GM12878 (cell line): Measurements from ENCODE around the gene ACOT6. TPM values are rescaled to one million over a fixed set of nuclear protein-coding genes. Genes with fewer than 3 reads are reported as not detected.

Source experiments
- CBFB ChIP-seq: IDR thresholded peaks from 2 replicates; pipeline ENCODE4 v1.6.1; 2016; ENCODE audit warnings: antibody characterized with exemption, low read depth
- CHD2 ChIP-seq: IDR thresholded peaks from 2 replicates; pipeline ENCODE4 v1.6.1; 2011; ENCODE audit warnings: low read depth, low read length, improper control_type of control experiment, borderline replicate concordance
- CREM ChIP-seq: IDR thresholded peaks from 2 replicates; pipeline ENCODE4 v1.6.1; 2014; ENCODE audit warnings: antibody characterized with exemption, low read depth
- NRF1 ChIP-seq: conservative IDR thresholded peaks from 2 replicates; pipeline ENCODE4 v1.6.1; 2011; ENCODE audit warnings: mild to moderate bottlenecking, low read depth, low read length, improper control_type of control experiment
- PML ChIP-seq: IDR thresholded peaks from 2 replicates; pipeline ENCODE4 v1.6.1; 2012; ENCODE audit warnings: low read length, inconsistent platforms
- POLR2AphosphoS2 ChIP-seq: IDR thresholded peaks from 2 replicates; pipeline ENCODE4 v1.6.1; 2011; ENCODE audit warnings: low read depth, mild to moderate bottlenecking, low read length, improper control_type of control experiment, moderate library complexity
- RFX5 ChIP-seq: IDR thresholded peaks from 2 replicates; pipeline ENCODE4 v1.6.1; 2011; ENCODE audit warnings: low read depth, low read length, improper control_type of control experiment
- RUNX3 ChIP-seq: IDR thresholded peaks from 2 replicates; pipeline ENCODE4 v1.6.1; 2012; ENCODE audit warnings: low read length, inconsistent platforms
- SIN3A ChIP-seq: IDR thresholded peaks from 2 replicates; pipeline ENCODE4 v1.6.1; 2012; ENCODE audit warnings: low read depth, low read length, improper control_type of control experiment
- SRF ChIP-seq, 2 experiments: IDR thresholded peaks; 2 replicates each; pipeline ENCODE4 v1.6.1; 2011; ENCODE audit warnings: low read depth in 2 of 2, low read length in 2 of 2, mild to moderate bottlenecking in 1 of 2, moderate library complexity in 1 of 2
- STAT3 ChIP-seq: IDR thresholded peaks from 2 replicates; pipeline ENCODE4 v1.6.1; 2011; ENCODE audit warnings: low read depth, low read length, improper control_type of control experiment
- TBL1XR1 ChIP-seq: IDR thresholded peaks from 2 replicates; pipeline ENCODE4 v1.6.1; 2012; ENCODE audit warnings: low read depth, low read length, improper control_type of control experiment
- ZNF622 ChIP-seq: fragments of 450-650 bp; IDR thresholded peaks from 2 replicates; pipeline ENCODE4 v1.6.1; 2017; ENCODE audit warnings: mild to moderate bottlenecking, inconsistent platforms
- polyA plus RNA-seq, 11 experiments: library from polyadenylated mRNA; depleted of rRNA in 4 of 11; unstranded in 6 of 11; stranded (reverse) in 5 of 11; fragments of >200 nt; fragmentation: Nextera tagmentation in 4 of 11; fragmentation: Illumina TruSeq in 1 of 11; extraction: Ambion mirVana in 4 of 11; extraction: Trizol in 1 of 11; gene quantifications; 1 replicate in 1 of 11; 2 replicates in 10 of 11; pipeline versions ENCODE4 v1.2.1 to v1.2.3, GENCODE V29; 2011 to 2016; ENCODE audit warnings: inconsistent platforms in 2 of 11, missing spikeins in 2 of 11, low read depth in 1 of 11
- total RNA-seq, 4 experiments: library from RNA; depleted of rRNA in 3 of 4; stranded (reverse); fragments of >200 nt in 3 of 4; fragmentation: Illumina TruSeq in 1 of 4; extraction: Trizol in 1 of 4; gene quantifications; 2 replicates each; pipeline versions ENCODE4 v1.2.1 to v1.2.3, GENCODE V29; 2013 to 2021
- TF ChIP-seq, protein P1 (sequence below): fragments of 450-650 bp; IDR thresholded peaks from 2 replicates; pipeline ENCODE4 v1.6.1; 2017; ENCODE audit warnings: mild to moderate bottlenecking, low read depth, inconsistent platforms; ENCODE audit not compliant: poor library complexity, severe bottlenecking
- TF ChIP-seq, protein P2 (sequence below): IDR thresholded peaks from 2 replicates; pipeline ENCODE4 v1.6.1; 2012; ENCODE audit warnings: improper control_type of control experiment, low read depth, low read length; ENCODE audit not compliant: insufficient replicate concordance
- TF ChIP-seq, protein P3 (sequence below): fragments of 450-650 bp; IDR thresholded peaks from 2 replicates; pipeline ENCODE4 v1.6.1; 2017; ENCODE audit warnings: mild to moderate bottlenecking
- TF ChIP-seq, protein P4 (sequence below): fragments of 150-350 bp; IDR thresholded peaks from 2 replicates; pipeline ENCODE4 v1.6.1; 2014; ENCODE audit warnings: mild to moderate bottlenecking, low read depth, low read length
- TF ChIP-seq, protein P5 (sequence below): IDR thresholded peaks from 2 replicates; pipeline ENCODE4 v1.6.1; 2012; ENCODE audit warnings: low read depth, low read length, improper control_type of control experiment

The ACOT6 gene
- total and polyA plus RNA-seq, 10 of the 15 experiments (the other 5 are each of a cell fraction or from before 2014, with no cell fraction given), result not detected

DNA sequence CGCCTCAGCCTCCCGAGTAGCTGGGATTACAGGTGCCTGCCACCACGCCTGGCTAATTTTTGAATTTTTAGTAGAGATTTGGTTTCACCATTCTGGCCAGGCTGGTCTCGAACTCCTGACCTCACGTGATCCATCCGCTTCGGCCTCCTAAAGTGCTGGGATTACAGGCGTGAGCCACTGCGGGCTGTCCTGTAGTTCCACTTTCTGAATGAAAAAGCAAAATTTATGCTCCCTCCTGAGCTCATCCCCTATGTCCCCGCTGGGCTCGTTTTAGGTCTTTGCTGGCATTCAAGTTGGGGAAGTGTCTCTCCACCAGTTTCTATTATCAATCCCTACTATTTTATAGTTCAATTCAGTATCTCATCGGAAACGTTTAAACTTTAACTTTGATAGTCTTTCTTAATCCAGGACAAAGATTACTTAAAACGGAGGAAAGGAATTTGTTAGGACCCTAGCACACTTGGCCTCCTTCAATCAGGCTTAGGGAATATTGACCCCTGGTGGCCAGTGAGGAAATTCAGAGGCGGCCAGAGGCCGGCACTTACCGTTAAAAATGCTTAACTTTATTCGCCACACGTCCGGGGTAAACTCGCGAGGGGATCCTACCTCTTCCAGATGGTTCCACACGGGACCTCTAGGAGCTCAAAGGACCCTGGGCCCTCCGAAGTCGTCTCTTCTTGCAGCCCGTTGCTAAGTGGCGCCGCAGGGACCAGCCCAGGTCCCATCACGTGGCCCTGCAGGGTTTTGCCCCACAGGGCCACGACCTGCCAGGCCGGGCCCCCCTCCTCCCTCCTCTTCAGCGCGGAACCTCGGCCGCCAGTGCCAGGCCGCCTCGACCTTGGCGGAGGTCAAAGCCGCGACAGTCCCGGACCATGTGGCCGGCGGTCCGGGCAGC is 21.0 kb downstream of the ACOT6 start (continued):
- TF ChIP-seq, protein P1, sequence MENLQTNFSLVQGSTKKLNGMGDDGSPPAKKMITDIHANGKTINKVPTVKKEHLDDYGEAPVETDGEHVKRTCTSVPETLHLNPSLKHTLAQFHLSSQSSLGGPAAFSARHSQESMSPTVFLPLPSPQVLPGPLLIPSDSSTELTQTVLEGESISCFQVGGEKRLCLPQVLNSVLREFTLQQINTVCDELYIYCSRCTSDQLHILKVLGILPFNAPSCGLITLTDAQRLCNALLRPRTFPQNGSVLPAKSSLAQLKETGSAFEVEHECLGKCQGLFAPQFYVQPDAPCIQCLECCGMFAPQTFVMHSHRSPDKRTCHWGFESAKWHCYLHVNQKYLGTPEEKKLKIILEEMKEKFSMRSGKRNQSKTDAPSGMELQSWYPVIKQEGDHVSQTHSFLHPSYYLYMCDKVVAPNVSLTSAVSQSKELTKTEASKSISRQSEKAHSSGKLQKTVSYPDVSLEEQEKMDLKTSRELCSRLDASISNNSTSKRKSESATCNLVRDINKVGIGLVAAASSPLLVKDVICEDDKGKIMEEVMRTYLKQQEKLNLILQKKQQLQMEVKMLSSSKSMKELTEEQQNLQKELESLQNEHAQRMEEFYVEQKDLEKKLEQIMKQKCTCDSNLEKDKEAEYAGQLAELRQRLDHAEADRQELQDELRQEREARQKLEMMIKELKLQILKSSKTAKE, result peak; percentile 63
- TF ChIP-seq, protein P2, sequence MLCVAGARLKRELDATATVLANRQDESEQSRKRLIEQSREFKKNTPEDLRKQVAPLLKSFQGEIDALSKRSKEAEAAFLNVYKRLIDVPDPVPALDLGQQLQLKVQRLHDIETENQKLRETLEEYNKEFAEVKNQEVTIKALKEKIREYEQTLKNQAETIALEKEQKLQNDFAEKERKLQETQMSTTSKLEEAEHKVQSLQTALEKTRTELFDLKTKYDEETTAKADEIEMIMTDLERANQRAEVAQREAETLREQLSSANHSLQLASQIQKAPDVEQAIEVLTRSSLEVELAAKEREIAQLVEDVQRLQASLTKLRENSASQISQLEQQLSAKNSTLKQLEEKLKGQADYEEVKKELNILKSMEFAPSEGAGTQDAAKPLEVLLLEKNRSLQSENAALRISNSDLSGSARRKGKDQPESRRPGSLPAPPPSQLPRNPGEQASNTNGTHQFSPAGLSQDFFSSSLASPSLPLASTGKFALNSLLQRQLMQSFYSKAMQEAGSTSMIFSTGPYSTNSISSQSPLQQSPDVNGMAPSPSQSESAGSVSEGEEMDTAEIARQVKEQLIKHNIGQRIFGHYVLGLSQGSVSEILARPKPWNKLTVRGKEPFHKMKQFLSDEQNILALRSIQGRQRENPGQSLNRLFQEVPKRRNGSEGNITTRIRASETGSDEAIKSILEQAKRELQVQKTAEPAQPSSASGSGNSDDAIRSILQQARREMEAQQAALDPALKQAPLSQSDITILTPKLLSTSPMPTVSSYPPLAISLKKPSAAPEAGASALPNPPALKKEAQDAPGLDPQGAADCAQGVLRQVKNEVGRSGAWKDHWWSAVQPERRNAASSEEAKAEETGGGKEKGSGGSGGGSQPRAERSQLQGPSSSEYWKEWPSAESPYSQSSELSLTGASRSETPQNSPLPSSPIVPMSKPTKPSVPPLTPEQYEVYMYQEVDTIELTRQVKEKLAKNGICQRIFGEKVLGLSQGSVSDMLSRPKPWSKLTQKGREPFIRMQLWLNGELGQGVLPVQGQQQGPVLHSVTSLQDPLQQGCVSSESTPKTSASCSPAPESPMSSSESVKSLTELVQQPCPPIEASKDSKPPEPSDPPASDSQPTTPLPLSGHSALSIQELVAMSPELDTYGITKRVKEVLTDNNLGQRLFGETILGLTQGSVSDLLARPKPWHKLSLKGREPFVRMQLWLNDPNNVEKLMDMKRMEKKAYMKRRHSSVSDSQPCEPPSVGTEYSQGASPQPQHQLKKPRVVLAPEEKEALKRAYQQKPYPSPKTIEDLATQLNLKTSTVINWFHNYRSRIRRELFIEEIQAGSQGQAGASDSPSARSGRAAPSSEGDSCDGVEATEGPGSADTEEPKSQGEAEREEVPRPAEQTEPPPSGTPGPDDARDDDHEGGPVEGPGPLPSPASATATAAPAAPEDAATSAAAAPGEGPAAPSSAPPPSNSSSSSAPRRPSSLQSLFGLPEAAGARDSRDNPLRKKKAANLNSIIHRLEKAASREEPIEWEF, result no peak
- TF ChIP-seq, protein P3, sequence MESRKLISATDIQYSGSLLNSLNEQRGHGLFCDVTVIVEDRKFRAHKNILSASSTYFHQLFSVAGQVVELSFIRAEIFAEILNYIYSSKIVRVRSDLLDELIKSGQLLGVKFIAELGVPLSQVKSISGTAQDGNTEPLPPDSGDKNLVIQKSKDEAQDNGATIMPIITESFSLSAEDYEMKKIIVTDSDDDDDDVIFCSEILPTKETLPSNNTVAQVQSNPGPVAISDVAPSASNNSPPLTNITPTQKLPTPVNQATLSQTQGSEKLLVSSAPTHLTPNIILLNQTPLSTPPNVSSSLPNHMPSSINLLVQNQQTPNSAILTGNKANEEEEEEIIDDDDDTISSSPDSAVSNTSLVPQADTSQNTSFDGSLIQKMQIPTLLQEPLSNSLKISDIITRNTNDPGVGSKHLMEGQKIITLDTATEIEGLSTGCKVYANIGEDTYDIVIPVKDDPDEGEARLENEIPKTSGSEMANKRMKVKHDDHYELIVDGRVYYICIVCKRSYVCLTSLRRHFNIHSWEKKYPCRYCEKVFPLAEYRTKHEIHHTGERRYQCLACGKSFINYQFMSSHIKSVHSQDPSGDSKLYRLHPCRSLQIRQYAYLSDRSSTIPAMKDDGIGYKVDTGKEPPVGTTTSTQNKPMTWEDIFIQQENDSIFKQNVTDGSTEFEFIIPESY, result no peak
- TF ChIP-seq NRF1 (no peak), CBFB (no peak), ZNF622 (no peak), SRF (IDR thresholded peaks at IDR 0.05; ENCODE audit: low read depth in 2 of 2, low read length in 2 of 2) (no peak), STAT3 (no peak), SIN3A (no peak), PML (no peak), RFX5 (no peak), CHD2 (no peak), TBL1XR1 (no peak), POLR2AphosphoS2 (no peak), RUNX3 (no peak), CREM (no peak)
- TF ChIP-seq, protein P4, sequence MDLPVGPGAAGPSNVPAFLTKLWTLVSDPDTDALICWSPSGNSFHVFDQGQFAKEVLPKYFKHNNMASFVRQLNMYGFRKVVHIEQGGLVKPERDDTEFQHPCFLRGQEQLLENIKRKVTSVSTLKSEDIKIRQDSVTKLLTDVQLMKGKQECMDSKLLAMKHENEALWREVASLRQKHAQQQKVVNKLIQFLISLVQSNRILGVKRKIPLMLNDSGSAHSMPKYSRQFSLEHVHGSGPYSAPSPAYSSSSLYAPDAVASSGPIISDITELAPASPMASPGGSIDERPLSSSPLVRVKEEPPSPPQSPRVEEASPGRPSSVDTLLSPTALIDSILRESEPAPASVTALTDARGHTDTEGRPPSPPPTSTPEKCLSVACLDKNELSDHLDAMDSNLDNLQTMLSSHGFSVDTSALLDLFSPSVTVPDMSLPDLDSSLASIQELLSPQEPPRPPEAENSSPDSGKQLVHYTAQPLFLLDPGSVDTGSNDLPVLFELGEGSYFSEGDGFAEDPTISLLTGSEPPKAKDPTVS, result no peak
- TF ChIP-seq, protein P5, sequence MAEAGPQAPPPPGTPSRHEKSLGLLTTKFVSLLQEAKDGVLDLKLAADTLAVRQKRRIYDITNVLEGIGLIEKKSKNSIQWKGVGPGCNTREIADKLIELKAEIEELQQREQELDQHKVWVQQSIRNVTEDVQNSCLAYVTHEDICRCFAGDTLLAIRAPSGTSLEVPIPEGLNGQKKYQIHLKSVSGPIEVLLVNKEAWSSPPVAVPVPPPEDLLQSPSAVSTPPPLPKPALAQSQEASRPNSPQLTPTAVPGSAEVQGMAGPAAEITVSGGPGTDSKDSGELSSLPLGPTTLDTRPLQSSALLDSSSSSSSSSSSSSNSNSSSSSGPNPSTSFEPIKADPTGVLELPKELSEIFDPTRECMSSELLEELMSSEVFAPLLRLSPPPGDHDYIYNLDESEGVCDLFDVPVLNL, result peak; percentile 8; the same call in 1 of the 2 replicates
